HG03039 (cell line): ENCODE results near the gene ATP6V0E1.
"Not testable (repeated sequence)": the region's sequence is repeated elsewhere in the genome, so short reads cannot be mapped to it uniquely, and the experiment has no call there.

Experiments used
- ATAC-seq: cut with Tn5 transposase; IDR thresholded peaks from one replicate; pipeline ENCODE4 v1.9.1; 2021; ENCODE audit warnings: mild to moderate bottlenecking, moderate library complexity; ENCODE audit not compliant: unreplicated experiment

ATP6V0E1 gene

DNA sequence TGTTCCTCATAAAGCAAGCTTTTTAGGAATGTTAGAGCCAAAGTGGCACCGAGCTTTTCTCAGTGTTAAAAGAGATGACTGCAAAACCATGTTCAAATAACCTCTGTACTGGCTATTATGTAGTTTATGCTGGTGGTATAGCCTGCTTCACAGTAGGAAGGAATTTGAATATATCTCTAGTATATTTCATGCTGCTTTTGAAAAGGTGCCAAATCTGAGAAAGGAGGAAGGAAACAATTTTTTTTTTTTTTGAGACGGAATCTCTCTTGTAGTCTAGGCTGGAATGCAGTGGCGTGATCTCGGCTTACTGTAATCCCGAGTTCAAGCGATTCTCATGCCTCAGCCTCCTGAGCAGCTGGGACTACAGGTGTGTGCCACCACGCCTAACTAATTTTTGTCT lies 86.1 kb downstream of the ATP6V0E1 start:
- ATAC-seq = no peak

DNA sequence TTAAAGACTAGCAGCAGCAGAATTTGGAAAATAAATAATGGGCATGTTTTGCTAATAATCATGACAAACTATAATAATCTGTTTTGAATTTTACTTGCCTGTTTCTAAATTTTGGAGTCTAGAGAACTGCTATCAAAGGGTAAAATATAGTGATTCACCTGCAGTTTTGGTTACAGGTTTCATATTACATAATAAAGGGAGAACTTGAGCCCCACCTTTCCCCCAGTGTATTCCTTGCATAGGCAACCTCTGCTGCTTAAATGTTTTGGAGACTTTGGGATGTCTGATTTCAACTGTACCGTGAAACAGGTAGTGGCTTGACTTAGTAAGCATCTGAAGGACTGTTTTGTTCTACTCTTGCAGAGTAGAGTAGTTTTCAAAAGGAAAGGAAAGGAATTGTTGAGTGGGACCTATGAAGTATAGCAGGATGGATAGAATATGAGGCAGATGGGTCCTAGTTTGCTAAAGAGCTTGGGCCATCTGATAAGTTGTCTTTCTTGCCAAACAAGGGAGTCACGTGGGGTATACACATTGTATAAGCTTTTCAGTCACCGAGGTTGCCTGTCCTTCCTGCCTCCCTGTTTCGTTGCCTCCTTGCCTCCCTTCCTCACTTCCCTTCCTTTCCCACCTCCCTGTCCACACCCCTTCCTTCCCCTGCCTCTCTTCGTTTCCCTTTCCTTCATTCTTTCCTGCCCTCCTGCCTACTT lies 91.7 kb downstream of the ATP6V0E1 start:
- ATAC-seq = no peak

DNA sequence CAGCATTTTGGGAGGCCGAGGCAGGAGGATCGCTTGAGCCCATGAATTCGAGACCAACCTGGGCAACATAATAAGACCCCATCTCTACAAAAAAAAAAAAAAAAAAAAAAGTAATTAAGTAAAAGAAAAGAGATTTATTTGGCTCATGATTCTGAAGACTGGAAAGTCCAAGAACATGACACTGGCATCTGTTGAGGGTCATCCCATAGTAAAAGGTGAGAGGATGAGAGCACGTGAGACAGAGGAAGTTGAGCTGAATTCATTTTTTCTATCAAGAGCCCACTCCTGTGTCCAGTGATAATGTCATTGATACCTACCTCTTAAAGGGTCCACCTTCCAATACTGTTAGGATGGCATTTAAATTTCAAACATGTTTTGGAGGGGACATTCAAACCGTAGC lies 92.4 kb downstream of the ATP6V0E1 start:
- no peak for ATAC-seq

DNA sequence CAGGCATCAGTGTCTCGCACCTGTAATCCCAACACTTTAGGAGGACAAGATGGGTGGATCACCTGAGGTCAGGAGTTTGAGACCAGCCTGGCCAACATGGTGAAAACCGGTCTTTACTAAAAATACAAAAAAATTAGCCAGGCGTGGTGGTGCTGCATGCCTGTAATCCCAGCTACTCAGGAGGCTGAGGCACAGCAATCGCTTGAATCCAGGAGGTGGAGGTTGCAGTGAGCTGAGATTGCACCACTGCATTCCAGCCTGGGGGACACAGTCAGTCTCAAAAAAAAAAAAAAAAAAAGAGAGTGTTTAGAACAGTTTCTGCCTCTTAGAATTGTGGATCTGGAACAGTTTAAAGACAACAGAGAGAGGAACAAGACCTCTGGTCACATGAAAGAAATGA lies 92.9 kb downstream of the ATP6V0E1 start:
- not testable (repeated sequence) for ATAC-seq

DNA sequence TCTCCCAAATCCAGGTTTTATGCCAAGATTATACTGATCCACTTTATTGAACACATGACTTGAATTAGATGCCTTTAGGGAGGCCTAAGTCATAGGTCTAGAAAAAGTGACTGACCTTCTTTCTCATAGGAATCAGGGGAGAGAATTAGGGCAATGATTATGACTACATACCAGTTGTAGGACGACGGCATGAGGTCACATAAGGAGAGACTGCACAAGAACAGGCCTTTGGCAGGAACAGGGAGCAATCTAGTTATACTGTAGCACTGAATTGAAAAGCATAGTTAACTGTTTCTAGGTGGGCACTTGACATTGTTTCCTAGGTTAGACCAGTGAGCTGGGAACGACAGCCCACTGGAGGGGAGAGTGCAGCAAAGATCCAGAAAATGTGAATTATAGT lies 95.3 kb downstream of the ATP6V0E1 start:
- ATAC-seq = no peak
